ENCODE measurements around the gene GALNT9.

GALNT9 gene

DNA sequence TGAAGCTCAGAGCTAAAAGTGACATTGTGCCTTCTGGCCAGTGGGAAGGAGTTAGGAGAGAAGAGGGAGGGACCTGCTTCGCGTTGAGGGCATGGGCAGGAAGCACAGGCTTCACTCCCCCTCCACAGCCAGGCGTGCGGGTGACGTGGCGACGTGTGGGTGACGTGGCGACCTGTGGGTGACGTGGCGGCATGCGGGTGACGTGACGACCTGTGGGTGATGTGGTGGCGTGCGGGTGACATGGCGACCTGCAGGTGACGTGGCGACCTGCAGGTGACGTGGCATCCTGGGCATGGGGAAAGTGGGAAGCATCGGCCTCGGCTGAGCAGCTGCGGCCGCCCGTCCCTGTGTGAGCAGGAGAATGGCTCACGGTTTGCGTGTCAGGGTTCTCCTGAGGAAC, 8.2 kb upstream of the GALNT9 start:
- no peak overlapping the region for H3K4me3 ChIP-seq (ENCODE audit: low read length)
- no peaks in the 10 kb centered on the region for H3K4me1 ChIP-seq (ENCODE audit: control insufficient read depth, insufficient read depth, low read length)
- H3K36me3 ChIP-seq (ENCODE audit: control insufficient read depth, insufficient read depth, low read length): no peaks in the 10 kb centered on the region
- H3K9ac ChIP-seq (ENCODE audit: low read length): no peak overlapping the region
- H3K9me3 ChIP-seq (ENCODE audit: control insufficient read depth, low read length): no peaks in the 10 kb centered on the region
- H3K27me3 ChIP-seq (ENCODE audit: control insufficient read depth, insufficient read depth, low read length): no peaks in the 10 kb centered on the region

DNA sequence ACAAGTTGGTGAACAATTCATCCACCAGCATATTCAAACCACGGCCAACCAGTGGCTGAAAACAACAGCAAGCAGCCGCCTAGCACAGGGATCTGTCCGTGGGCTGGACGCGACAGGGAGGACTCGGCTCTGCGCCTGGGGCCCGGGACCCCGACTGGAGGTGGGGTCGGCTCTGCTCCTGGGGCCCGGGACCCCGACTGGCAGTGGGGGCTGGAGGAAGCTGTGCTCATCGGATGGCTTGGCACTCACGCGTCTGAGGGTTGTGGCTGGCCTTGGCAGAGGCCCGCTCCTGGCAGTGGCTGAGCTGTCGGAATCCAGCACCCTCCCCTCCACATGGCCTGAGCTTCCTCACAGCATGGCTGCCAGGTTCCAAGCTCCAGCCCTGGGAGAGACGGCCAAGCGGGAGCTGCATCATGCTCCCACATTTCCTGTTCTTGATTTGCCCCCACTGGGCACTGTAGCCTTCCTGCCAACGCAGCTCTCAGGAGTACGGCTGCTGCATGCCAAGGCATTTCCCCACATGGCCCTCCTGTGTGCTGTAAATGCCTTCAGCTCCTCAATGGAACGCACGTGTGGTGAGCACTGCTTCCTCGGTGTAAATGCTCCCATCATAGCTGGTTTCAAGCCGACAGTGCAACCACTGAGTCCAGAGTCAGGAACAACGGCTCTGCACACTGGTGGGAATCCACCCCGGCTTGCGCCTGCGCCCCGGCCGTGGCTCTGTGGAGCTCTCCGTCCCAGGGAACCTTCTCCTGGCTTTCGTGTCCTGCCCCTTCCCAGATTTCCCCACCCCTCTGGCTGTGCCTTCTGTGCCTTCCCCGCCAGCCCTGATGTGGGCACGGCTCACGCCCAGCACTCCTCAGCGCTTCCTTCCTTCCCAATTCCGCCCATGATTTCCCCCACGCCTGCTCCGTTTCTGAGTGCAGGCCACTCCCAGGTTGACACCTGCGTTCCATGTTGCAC, 7.3 kb upstream of the GALNT9 start:
- H3K27me3 ChIP-seq (ENCODE audit: control insufficient read depth, insufficient read depth, low read length): no peaks in the 10 kb centered on the region

DNA sequence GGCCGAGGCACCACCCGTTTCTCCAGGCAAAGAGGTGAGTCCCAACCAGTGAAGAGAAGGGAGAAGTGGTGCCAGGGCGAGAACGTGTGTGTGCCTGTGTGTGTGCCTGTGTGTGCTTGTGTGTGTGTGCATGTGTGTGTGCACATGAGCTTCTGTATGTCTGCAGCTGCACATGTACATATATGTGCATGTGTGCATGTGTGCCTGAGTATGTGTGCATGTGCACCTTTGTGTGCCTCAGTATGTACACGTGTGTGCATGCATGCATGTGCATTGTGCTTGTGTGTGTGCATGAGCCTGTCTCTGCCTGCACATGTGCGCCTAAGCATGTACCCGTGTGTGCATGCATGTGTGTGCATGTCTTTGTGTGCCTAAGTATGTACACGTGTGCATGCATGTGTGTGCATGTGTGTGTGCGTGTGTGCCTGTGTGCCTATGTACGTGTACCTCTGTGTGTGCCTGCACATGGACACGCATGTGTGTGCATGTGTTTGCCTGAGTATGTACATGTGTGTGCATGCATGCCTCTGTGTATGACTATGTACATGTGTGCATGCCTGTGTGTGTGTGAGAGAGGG, 5.9 kb upstream of the GALNT9 start:
- peaks cover 6% of the 10 kb centered on the region for H3K27me3 ChIP-seq (ENCODE audit: control insufficient read depth, insufficient read depth, low read length)
- H3K9ac ChIP-seq (ENCODE audit: low read length): no peak overlapping the region
- no peaks in the 10 kb centered on the region for H3K4me1 ChIP-seq (ENCODE audit: control insufficient read depth, insufficient read depth, low read length)
- H3K9me3 ChIP-seq (ENCODE audit: control insufficient read depth, low read length): no peaks in the 10 kb centered on the region
- H3K4me3 ChIP-seq (ENCODE audit: low read length): no peak overlapping the region
- no peaks in the 10 kb centered on the region for H3K36me3 ChIP-seq (ENCODE audit: control insufficient read depth, insufficient read depth, low read length)

More for the DNA sequence above, 7.3 kb upstream of the GALNT9 start:
- Histone ChIP-seq H3K9me3 (ENCODE audit: control insufficient read depth, low read length) (no peaks in the 10 kb centered on the region), H3K9ac (ENCODE audit: low read length) (no peak overlapping the region), H3K4me3 (ENCODE audit: low read length) (no peak overlapping the region), H3K4me1 (ENCODE audit: control insufficient read depth, insufficient read depth, low read length) (no peaks in the 10 kb centered on the region), H3K36me3 (ENCODE audit: control insufficient read depth, insufficient read depth, low read length) (no peaks in the 10 kb centered on the region)

DNA sequence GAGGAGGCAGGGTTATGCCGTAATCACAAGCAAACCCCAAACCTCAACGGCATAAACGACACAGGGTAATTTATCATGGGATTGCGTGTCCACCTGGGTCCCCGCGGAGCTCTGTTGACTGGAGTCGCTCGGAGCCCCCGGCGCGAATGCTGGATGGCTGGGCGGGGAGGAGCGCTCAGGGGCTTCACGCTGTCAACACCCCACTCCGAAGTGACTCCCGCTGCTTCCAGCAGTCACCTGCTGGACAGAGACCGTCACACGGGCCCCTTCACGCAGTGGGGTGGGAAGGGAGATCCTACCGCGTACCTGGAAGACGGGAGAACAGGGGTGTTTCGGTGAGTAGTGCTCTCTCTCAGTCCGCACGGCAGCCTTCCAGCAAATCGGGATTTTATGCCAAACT, 4.4 kb upstream of the GALNT9 start:
- Histone ChIP-seq H3K9me3 (ENCODE audit: control insufficient read depth, low read length) (no peaks in the 10 kb centered on the region), H3K4me3 (ENCODE audit: low read length) (no peak overlapping the region), H3K27me3 (ENCODE audit: control insufficient read depth, insufficient read depth, low read length) (peaks cover 11% of the 10 kb centered on the region), H3K36me3 (ENCODE audit: control insufficient read depth, insufficient read depth, low read length) (no peaks in the 10 kb centered on the region), H3K4me1 (ENCODE audit: control insufficient read depth, insufficient read depth, low read length) (no peaks in the 10 kb centered on the region), H3K9ac (ENCODE audit: low read length) (no peak overlapping the region)

DNA sequence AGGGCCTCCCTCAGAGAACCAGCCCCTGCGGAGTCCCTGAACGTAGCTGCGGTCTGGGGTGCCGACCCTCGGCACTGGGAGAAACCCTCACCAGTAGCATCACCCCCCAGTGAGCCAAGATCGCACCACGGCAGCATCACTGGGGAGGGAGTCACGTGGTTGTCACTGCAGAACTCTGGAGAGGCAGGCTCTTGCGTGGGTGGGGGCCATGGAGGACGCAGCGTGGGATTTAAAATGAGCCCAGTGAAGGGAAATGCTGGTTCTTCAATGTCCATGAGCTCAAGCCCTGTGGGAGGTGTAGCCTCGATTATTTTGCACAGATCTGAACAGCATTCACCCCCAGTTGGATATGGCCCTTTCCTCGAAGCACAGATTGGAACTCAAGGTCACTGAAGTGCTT, 3.9 kb upstream of the GALNT9 start:
- no peak overlapping the region for H3K9ac ChIP-seq (ENCODE audit: low read length)
- H3K27me3 ChIP-seq (ENCODE audit: control insufficient read depth, insufficient read depth, low read length): peaks cover 15% of the 10 kb centered on the region
- no peaks in the 10 kb centered on the region for H3K4me1 ChIP-seq (ENCODE audit: control insufficient read depth, insufficient read depth, low read length)
- H3K36me3 ChIP-seq (ENCODE audit: control insufficient read depth, insufficient read depth, low read length): no peaks in the 10 kb centered on the region
- no peak overlapping the region for H3K4me3 ChIP-seq (ENCODE audit: low read length)
- no peaks in the 10 kb centered on the region for H3K9me3 ChIP-seq (ENCODE audit: control insufficient read depth, low read length)

DNA sequence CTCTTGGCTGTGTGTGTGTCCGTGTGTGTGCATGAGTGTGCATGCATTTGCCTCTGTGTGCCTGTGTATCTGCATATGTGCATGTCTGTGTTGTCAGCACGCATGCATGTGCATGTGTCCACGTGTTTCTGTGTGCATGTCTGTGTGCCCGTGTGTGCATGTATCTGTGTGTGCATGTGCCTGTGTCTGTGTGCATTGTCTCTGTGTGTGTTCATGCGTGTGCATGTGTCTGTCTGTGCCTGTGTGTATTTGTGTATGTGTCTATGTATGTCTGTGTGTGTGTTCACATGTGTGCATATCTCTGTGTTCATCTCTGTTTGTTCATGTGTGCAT, 1.1 kb upstream of the GALNT9 start:
- H3K4me1 ChIP-seq (ENCODE audit: control insufficient read depth, insufficient read depth, low read length): no peaks in the 10 kb centered on the region
- no peaks in the 10 kb centered on the region for H3K9me3 ChIP-seq (ENCODE audit: control insufficient read depth, low read length)
- no peak overlapping the region for H3K4me3 ChIP-seq (ENCODE audit: low read length)
- H3K9ac ChIP-seq (ENCODE audit: low read length): no peak overlapping the region
- no peaks in the 10 kb centered on the region for H3K36me3 ChIP-seq (ENCODE audit: control insufficient read depth, insufficient read depth, low read length)
- H3K27me3 ChIP-seq (ENCODE audit: control insufficient read depth, insufficient read depth, low read length): peaks cover 38% of the 10 kb centered on the region

DNA sequence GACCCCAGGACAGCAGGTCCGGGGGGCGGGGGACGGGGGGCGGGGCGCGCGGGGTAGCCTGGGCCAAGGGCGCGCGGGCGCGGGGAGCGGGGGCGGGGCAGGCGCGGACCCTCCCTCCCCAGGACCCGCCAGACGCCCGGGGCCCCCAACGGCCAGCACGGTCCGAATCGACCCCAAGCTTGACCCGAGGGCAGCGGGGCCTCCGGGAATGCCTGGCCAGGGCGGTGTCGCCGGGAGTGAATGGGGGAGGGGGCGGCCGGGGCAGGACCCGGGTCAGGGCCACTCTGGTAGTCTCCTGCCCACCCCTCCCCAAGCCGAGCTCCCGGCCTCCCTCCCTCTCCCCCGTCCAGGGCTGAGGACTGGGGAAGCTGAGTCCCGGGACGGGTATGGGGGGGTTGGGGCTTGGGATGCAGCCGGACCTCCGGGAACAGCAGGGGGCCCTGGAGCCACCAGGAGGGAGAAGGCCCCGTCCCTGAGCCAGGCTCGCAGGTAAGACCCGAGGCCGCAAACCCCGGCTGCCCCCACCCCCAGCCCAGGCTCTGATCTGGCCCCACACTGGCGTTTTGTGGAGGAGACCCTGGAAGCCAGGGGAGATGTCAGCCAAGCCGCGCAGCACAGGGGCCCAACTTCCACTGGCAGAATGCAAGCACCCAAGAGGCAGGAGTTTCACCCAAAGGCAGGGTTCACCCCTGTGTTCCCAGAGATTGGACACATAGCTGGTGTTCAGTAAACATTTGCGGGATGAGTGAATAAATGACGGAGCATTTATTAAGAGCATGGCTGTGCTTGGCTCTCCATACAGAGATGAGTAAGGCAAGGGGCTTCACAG, 545 bp upstream of the GALNT9 start:
- no peak overlapping the region for H3K4me3 ChIP-seq (ENCODE audit: low read length)
- H3K9ac ChIP-seq (ENCODE audit: low read length): no peak overlapping the region
- H3K27me3 ChIP-seq (ENCODE audit: control insufficient read depth, insufficient read depth, low read length): peaks cover 41% of the 10 kb centered on the region

DNA sequence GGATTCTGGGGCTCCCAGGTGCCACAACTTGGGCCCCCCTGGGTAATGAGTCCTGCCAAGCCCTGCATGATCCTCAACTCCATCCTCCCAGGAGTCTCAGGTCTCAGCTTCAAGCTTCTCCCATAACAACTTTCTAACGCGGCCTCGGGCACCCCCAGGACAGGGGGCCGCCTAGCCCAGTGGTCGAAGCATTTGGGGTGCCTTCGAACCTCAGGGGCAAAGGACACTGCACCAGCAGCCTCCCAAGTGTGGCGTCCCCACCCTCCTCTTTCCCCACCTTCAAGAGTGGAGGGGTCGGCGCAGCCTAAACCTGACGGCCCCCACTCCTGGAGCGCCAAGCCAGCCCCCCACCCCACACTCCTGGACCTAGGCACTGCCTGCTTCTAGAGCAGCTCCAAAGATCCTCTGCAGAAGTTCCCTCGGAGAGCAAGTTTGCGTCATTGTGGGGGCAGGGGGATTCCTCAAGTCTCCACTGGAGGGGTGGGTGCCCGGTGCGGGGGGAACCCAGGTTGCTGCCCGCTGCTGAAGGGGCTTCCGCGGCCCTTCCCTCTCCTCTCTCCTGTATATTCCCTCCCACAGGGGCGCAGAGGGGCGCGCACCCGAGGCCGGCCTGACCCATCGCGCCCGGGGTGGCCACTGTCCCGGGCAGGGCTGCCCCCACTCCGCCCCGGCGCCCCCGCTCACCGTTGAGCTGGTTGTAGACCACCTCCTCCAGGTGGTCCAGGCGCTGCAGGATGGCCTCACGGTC, 933 bp downstream of the GALNT9 start:
- no peaks in the 10 kb centered on the region for H3K9me3 ChIP-seq (ENCODE audit: control insufficient read depth, low read length)
- H3K9ac ChIP-seq (ENCODE audit: low read length): no peak overlapping the region
- H3K36me3 ChIP-seq (ENCODE audit: control insufficient read depth, insufficient read depth, low read length): no peaks in the 10 kb centered on the region
- no peak overlapping the region for H3K4me3 ChIP-seq (ENCODE audit: low read length)
- H3K4me1 ChIP-seq (ENCODE audit: control insufficient read depth, insufficient read depth, low read length): no peaks in the 10 kb centered on the region
- H3K27me3 ChIP-seq (ENCODE audit: control insufficient read depth, insufficient read depth, low read length): peaks cover 41% of the 10 kb centered on the region

More for the DNA sequence above, 545 bp upstream of the GALNT9 start:
- Histone ChIP-seq H3K9me3 (ENCODE audit: control insufficient read depth, low read length) (no peaks in the 10 kb centered on the region), H3K4me1 (ENCODE audit: control insufficient read depth, insufficient read depth, low read length) (no peaks in the 10 kb centered on the region), H3K36me3 (ENCODE audit: control insufficient read depth, insufficient read depth, low read length) (no peaks in the 10 kb centered on the region)

DNA sequence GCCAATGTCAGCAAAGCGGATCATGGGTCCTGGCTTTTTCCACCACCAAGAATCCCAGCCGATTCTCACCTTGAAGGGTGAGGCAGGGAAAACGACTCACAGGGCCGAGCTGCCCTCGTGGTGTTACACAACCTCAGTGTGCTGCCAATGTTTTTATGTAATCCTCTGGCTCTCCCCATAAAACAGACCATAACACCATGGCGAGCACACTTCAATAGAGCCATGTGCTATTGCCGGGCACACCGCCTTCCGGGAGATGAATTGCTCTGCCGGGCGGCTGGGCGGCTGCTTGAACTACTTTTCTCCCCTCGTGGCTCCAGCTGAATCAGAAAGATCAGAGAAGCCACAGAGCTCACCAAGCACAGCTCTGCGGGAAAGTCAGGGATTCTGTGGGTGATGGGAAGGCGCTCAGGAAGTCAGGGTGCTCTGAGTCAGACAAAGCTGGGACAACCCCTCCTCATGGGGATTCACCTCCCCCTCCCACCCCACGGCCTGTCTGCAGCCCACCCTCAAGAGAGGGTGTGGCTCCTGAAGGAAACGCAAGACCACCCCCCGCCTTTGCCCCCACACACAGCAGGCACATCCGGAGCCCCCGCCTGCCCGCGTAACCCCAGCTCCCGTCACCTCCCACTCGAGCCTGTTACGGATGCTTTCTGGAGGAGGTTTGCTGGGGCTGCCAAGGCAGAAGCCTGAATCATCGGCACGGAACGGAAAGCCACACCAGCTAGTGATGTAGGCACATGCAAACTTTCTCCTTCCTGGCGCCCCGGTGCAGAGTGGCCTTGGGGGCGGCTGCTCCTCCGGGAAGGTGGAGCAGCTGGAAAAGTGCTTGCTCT, 1.8 kb downstream of the GALNT9 start:
- Histone ChIP-seq H3K36me3 (ENCODE audit: control insufficient read depth, insufficient read depth, low read length) (no peaks in the 10 kb centered on the region), H3K9me3 (ENCODE audit: control insufficient read depth, low read length) (no peaks in the 10 kb centered on the region), H3K4me1 (ENCODE audit: control insufficient read depth, insufficient read depth, low read length) (no peaks in the 10 kb centered on the region), H3K27me3 (ENCODE audit: control insufficient read depth, insufficient read depth, low read length) (peaks cover 41% of the 10 kb centered on the region), H3K9ac (ENCODE audit: low read length) (no peak overlapping the region), H3K4me3 (ENCODE audit: low read length) (no peak overlapping the region)

DNA sequence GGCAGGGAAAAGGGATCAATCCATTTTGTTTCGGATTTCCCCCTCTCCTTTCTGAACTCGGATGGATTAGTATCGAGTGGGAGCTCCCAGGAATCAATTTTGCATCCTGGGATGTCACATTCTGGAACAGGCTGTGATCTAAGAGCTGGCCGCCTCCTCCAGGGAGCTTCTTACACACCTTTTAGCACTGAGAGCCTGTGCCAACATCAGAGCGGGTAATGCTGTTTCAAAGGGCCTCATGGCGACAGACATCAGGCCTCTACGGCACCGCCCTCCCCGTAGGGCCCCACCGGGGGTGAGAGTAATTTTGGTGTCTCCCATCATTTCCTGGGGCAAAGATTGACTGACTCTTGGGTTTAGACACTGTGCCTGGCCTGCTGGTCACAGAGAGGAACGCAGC, 2.7 kb downstream of the GALNT9 start:
- H3K9ac ChIP-seq (ENCODE audit: low read length): no peak overlapping the region
- no peaks in the 10 kb centered on the region for H3K36me3 ChIP-seq (ENCODE audit: control insufficient read depth, insufficient read depth, low read length)
- H3K27me3 ChIP-seq (ENCODE audit: control insufficient read depth, insufficient read depth, low read length): peaks cover 48% of the 10 kb centered on the region
- H3K9me3 ChIP-seq (ENCODE audit: control insufficient read depth, low read length): no peaks in the 10 kb centered on the region
- no peaks in the 10 kb centered on the region for H3K4me1 ChIP-seq (ENCODE audit: control insufficient read depth, insufficient read depth, low read length)
- H3K4me3 ChIP-seq (ENCODE audit: low read length): no peak overlapping the region

DNA sequence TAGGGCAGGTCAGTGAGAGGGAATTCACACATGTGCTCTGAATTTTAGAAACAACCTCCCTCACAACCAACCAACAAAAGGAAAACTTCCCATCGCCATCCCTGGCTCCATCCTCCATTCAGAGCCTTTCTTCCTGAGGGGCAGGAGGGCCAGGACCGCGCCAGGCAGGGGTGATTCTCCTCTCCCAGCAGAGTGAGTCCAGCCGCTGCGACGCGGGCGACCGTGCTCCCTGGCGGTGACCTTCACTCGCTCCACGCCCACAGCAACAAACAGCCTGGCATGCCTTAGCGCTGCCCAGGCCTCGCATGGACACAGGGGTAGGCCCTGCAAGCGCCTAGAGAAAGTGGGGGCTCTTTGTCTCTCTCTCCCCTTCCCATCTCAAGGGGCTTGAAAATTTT, 3.7 kb downstream of the GALNT9 start:
- H3K4me1 ChIP-seq (ENCODE audit: control insufficient read depth, insufficient read depth, low read length): no peaks in the 10 kb centered on the region

More for the DNA sequence above, 3.7 kb downstream of the GALNT9 start:
- H3K36me3 ChIP-seq (ENCODE audit: control insufficient read depth, insufficient read depth, low read length): no peaks in the 10 kb centered on the region
- no peaks in the 10 kb centered on the region for H3K9me3 ChIP-seq (ENCODE audit: control insufficient read depth, low read length)
- no peak overlapping the region for H3K4me3 ChIP-seq (ENCODE audit: low read length)
- H3K27me3 ChIP-seq (ENCODE audit: control insufficient read depth, insufficient read depth, low read length): peaks cover 47% of the 10 kb centered on the region
- H3K9ac ChIP-seq (ENCODE audit: low read length): no peak overlapping the region
